NAMALWA (cell line): ENCODE data around the gene GABRD.

Experiments
- DNase-seq: peaks from one replicate; pipeline ENCODE4 v3.0.0-alpha.2; 2015; ENCODE audit warnings: low spot score

The GABRD gene

GRCh38 chr1:2076826-2077225 is 57.7 kb downstream of the GABRD start:
- no peak for DNase-seq

GRCh38 chr1:2078170-2078569 is 59.0 kb downstream of the GABRD start:
- no peak for DNase-seq

GRCh38 chr1:2079396-2080085 is 60.4 kb downstream of the GABRD start:
- DNase-seq, result no peak

- no peak for DNase-seq
These were observed 61.0 kb downstream of the GABRD start for GRCh38 chr1:2080140-2080539.
